LHCN-M2 (cell line): ENCODE measurements around the gene BCAP29. TPM values are rescaled to one million over a fixed set of nuclear protein-coding genes. Genes with fewer than 3 reads are reported as not detected.
"Not testable (repeated sequence)": the region's sequence is repeated elsewhere in the genome, so short reads cannot be mapped to it uniquely, and the experiment has no call there.

ENCODE experiments used
- DNase-seq: peaks from one replicate; pipeline ENCODE4 v3.0.0-alpha.2; 2012; ENCODE audit warnings: low read depth
- polyA plus RNA-seq: library from polyadenylated mRNA; unstranded; fragments of >200 nt; gene quantifications from one replicate; pipeline ENCODE4 v1.2.1, GENCODE V29; 2012; ENCODE audit warnings: missing spikeins
- total RNA-seq: library from RNA; depleted of rRNA; stranded (reverse); fragments of >200 nt; gene quantifications from 2 replicates; pipeline ENCODE4 v1.2.3, GENCODE V29; 2014; rRNA removed

The BCAP29 gene, protein sequence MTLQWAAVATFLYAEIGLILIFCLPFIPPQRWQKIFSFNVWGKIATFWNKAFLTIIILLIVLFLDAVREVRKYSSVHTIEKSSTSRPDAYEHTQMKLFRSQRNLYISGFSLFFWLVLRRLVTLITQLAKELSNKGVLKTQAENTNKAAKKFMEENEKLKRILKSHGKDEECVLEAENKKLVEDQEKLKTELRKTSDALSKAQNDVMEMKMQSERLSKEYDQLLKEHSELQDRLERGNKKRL
- total RNA-seq, result 214 and 242 TPM in 2 replicates
- 49.4 TPM for polyA plus RNA-seq

DNA sequence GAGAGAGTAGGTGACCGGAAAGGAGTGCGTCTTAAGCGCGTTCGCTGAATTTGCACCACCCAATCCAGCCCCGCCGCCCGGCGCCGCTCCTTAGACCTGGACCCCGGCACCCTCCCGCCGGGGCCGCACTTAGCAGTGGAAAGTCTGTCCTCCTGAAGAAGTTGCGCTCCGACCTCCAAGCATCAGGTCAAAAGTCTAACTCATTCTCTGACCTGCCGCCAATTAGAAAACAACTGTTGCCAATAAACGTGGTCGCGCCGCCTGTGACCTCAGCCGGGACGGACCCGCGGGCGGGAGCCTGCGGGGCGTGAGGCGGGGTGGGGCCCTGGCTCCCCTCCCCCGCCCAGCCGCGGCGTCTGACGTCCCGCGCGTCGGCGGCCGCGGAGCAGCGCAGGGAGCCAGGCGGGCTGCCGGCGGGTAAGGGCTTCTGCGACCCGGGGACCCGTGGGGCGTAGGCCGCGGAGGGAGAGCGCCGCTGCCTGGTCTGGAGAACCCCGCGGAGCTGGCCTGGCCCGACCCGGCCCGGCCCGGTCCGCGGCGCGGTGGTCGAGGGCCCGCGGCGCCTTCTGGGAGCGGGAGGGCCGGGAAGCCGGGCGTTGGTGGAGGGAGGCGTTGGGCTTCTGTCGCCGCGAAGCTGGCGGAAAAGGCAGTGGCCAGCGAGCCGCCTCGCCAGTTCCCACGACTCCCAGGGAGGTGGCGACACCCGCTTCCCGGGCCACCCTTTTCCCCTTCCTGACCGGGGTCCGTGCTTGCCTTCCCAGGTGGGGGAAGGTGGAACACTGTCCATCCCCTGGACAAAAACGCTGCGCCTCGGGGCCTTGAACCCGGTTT lies at the start of gene BCAP29:
Gene BCAP29 (plus strand): TSS at position 362 of the 831 bp plus-strand sequence. CDS start 527 bp downstream, outside the sequence.
- peak; percentile 78 for DNase-seq

- no peak for DNase-seq
These were observed 49.3 kb upstream of the BCAP29 start for GRCh38 chr7:107530751-107531150.

GRCh38 chr7:107534139-107534538 lies 45.9 kb upstream of the BCAP29 start:
- no peak for DNase-seq

DNA sequence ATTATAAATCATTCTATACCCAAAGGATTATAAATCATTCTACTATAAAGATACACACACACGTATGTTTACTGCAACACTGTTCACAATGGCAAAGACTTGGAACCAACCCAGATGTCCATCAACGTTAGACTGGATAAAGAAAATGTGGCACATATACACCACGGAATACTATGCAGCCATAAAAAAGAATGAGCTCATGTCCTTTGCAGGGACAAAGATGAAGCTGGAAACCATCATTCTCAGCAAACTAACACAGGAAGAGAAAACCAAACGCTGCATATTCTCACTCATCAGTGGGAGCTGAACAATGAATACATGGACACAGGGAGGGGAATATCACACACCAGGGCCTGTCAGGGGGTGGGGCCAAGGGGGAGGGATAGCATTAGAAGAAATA lies 42.8 kb upstream of the BCAP29 start:
- DNase-seq, result not testable (repeated sequence)

DNA sequence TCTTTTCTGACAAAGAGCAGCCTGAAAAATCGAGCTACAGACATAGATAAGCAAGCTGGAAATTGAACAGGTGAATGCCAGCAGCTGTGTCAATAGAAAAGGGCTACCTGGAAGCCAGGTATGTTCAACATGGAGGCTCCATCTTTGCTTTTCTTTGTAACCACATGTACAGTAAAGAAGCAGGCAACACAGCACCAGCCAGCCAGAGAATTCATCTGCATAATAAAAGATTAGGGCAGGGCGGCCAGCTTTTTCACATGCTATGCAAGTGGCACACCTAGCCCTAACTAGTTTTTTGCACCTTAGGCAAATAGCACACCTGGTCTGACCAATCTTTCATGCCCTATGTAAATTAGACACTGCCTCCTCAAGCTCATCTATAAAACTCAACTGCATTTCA lies 42.0 kb upstream of the BCAP29 start:
- no peak for DNase-seq

DNA sequence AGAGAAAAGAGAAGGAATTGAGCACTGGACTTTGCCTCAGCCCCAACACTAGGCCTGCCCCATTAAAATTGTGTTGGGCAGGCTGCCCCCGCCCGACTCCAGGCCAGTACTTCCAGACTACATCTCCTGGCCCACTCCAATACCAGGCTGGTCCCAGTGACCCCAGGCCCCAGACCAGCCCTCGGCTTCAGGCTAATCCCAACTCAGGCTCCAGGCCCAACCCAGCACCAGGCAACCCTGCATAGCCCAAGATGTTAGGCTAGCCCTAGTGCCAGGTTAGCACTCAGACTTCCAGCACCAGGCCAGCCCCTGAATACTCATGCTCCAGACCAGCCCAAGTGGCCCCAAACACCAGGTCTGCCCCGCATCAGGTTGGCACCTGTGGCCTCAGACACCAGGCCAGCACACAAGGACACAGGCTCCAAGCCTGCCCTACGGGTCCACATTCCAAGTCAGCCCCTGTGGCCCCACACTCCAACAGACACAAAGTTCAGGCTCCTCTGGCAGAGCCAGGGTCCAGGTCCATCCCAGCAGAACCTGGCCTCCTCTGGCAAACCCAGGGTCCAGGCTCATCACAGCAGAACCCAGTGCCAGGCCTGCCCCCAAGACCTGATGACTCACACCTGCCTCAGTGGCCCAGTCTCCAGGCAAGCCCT lies 36.6 kb upstream of the BCAP29 start:
- DNase-seq, result no peak

DNA sequence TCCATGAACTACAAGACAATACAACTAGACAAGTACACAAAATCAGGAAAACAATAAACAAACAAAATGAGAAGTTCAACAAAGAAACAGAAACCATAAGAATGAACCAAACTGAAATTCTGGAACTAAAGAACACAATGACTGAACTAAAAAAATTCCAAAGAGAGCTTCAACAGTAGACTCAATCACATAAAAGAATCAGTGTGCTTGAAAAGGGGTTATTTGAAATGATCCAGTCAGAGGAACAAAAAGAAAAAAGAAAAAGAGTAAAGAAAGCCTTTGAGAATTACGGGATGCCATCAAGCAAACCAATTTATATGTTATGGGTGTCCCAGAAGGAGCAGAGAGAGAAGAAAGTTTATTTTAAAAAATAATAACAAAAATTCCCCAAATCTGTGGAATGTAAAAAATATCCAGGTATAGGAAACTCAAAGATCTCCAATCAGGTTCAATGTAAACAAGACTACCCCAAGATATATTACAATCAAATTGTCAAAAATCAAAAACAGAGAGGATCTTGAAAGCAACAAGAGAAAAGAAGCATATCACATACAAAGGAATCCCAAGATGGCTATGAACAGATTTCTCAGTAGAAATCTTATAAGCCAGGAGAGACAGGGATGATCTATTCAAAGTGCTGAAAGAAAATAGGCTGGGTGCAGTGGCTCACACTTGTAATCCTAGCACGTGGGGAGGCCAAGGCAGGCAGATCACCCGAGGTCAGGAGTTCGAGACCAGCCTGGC lies 35.0 kb upstream of the BCAP29 start:
- no peak for DNase-seq

DNA sequence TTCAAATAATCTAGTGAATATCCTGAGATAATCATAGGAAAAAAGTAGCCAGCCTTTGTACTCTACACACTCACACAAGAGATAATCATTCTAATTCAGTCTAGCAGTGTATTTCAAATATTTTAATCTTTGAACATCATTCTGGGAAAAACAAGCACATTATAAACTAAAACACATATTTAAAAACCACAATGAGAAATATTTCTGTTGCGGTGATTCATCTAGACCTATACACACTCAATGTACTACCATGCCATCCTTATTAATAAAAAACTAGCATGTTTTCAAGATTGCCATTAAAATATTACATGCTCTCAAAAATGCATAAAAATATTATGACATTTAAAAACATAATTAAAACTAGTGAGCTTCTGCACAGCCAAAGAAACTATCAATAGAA lies 28.1 kb upstream of the BCAP29 start:
- DNase-seq, result no peak

DNA sequence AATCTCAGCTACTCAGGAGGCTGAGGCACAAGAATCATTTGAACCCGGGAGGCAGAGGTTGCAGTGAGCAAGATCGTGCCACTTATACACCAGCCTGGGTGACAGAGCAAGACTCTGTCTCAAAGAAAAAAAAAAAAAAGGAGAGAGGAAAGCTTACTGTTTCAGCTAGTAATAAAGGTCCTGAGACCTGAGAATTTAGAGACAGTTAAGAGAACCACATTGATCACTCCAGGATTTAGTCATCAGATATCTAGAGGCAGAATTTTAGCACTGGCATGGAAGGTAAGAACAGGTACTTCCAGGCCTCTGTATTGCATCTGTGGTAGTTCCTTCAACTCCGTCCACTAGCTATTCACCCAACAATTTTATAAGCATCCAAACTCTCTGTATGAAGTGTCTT lies 24.2 kb upstream of the BCAP29 start:
- DNase-seq, result no peak

- DNase-seq, result peak; percentile 61
These were observed 20.2 kb upstream of the BCAP29 start for GRCh38 chr7:107559864-107560263.

GRCh38 chr7:107560898-107561516 lies 19.0 kb upstream of the BCAP29 start:
- DNase-seq, result no peak

GRCh38 chr7:107563081-107563774 lies 16.8 kb upstream of the BCAP29 start:
- DNase-seq, result no peak

GRCh38 chr7:107563775-107564552 lies 16.1 kb upstream of the BCAP29 start, which contains the start of the genes COG5 and DUS4L:
Gene COG5, minus strand, starts transcription at chr7:107563920. Its CDS starts 24 bp downstream, at chr7:107563896.
Gene DUS4L, plus strand, starts transcription at chr7:107563971. Its CDS starts 3,100 bp downstream, at chr7:107567071.
- peak; percentile 72 for DNase-seq

- peak; percentile 87 for DNase-seq
These were observed 15.3 kb upstream of the BCAP29 start for GRCh38 chr7:107564553-107565298.

- no peak for DNase-seq
These were observed 9.7 kb upstream of the BCAP29 start for GRCh38 chr7:107570298-107570697.

- DNase-seq, result no peak
These were observed 6.5 kb upstream of the BCAP29 start for GRCh38 chr7:107573537-107573936.

DNA sequence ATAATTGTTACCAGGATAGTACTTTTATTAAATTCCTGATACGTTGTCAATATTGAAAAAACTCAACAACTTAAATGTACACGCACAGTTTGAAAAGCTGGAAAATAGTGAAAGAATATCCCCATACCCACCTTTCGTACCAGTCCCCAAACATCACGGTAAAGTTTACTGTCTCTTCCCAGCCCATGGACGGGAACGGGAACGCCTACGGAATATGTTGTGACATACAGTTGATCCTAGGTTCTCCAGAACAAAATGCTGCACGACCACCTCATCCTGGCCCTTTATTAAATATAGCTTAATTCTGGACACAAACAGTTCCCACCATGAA lies 527 bp upstream of the BCAP29 start:
- no peak for DNase-seq

- no peak for DNase-seq
These were observed 804 bp downstream of the BCAP29 start for GRCh38 chr7:107580716-107581383.
